GM12892 (cell line): ENCODE data around the gene ADD3. TPM values are rescaled to one million over a fixed set of nuclear protein-coding genes. Genes with fewer than 3 reads are reported as not detected.

ENCODE experiments used
- DNase-seq: peaks from one replicate; pipeline ENCODE4 v3.0.0; 2011; ENCODE audit not compliant: insufficient read length
- FAIRE-seq: peaks from 2 replicates; lab custom pipeline; 2011; peaks lifted over from hg19 to GRCh38; lab: Jason Lieb, UNC
- POLR2A ChIP-seq: IDR thresholded peaks from 2 replicates; pipeline ENCODE4 v1.6.1; 2011; ENCODE audit warnings: low read depth, low read length, control low read depth
- POLR2AphosphoS5 ChIP-seq: IDR thresholded peaks from 2 replicates; pipeline ENCODE4 v1.6.1; 2011; ENCODE audit warnings: low read depth, low read length, control low read depth
- TAF1 ChIP-seq: IDR thresholded peaks from 2 replicates; pipeline ENCODE4 v1.6.1; 2011; ENCODE audit warnings: low read depth, mild to moderate bottlenecking, control low read depth, low read length, borderline replicate concordance
- polyA plus RNA-seq: library from polyadenylated mRNA; unstranded; fragments of >200 nt; gene quantifications from one replicate; pipeline ENCODE4 v1.2.1, GENCODE V29; 2012; ENCODE audit warnings: missing spikeins, inconsistent platforms; ENCODE audit not compliant: missing spikeins

Gene ADD3
- polyA plus RNA-seq, result 20.9 TPM

GRCh38 chr10:110007701-110008517, at the start of gene ADD3:
Gene ADD3 (plus strand): TSS chr10:110007984. CDS start chr10:110100654, 92,670 bp downstream.
- TF ChIP-seq POLR2AphosphoS5 (no peak), TAF1 (no peak), POLR2A (no peak)
- FAIRE-seq, result peak; percentile 53
- DNase-seq, result peak; percentile 85

GRCh38 chr10:109958059-109958458, 49.7 kb upstream of the ADD3 start:
- TF ChIP-seq TAF1 (no peak), POLR2AphosphoS5 (no peak), POLR2A (no peak)
- DNase-seq, result no peak
- FAIRE-seq, result no peak

GRCh38 chr10:109959259-109960145, 48.3 kb upstream of the ADD3 start:
- no peak for FAIRE-seq

GRCh38 chr10:109960682-109961081, 47.1 kb upstream of the ADD3 start:
- DNase-seq, result no peak
- FAIRE-seq, result no peak
- no peak for TF ChIP-seq TAF1
- no peak for TF ChIP-seq POLR2AphosphoS5
- no peak for TF ChIP-seq POLR2A

More at GRCh38 chr10:109959259-109960145, 48.3 kb upstream of the ADD3 start:
- TF ChIP-seq POLR2AphosphoS5, result no peak
- no peak for TF ChIP-seq TAF1
- TF ChIP-seq POLR2A, result no peak
- no peak for DNase-seq

- no peak for DNase-seq
- TF ChIP-seq TAF1 (no peak), POLR2A (no peak), POLR2AphosphoS5 (no peak)
- no peak for FAIRE-seq
These were observed 46.4 kb upstream of the ADD3 start for GRCh38 chr10:109961174-109962001.

GRCh38 chr10:109962247-109962646, 45.5 kb upstream of the ADD3 start:
- TF ChIP-seq POLR2A (no peak), TAF1 (no peak), POLR2AphosphoS5 (no peak)
- no peak for FAIRE-seq
- no peak for DNase-seq

- DNase-seq, result no peak
- TF ChIP-seq POLR2A, result no peak
- no peak for TF ChIP-seq POLR2AphosphoS5
- TF ChIP-seq TAF1, result no peak
- no peak for FAIRE-seq
These were observed 44.3 kb upstream of the ADD3 start for GRCh38 chr10:109963439-109963838.

GRCh38 chr10:109964318-109964717, 43.5 kb upstream of the ADD3 start:
- no peak for DNase-seq
- TF ChIP-seq TAF1 (no peak), POLR2AphosphoS5 (no peak), POLR2A (no peak)
- FAIRE-seq, result no peak

GRCh38 chr10:109966961-109967738, 40.6 kb upstream of the ADD3 start:
- no peak for FAIRE-seq

GRCh38 chr10:109967739-109968088, 40.1 kb upstream of the ADD3 start:
- no peak for FAIRE-seq
- DNase-seq, result no peak
- TF ChIP-seq POLR2A (no peak), POLR2AphosphoS5 (no peak), TAF1 (no peak)

More at GRCh38 chr10:109966961-109967738, 40.6 kb upstream of the ADD3 start:
- TF ChIP-seq POLR2AphosphoS5, result no peak
- TF ChIP-seq TAF1, result no peak
- TF ChIP-seq POLR2A, result no peak
- DNase-seq, result no peak
